K562 (cell line): ENCODE data around the gene ANKRD6. TPM values are rescaled to one million over a fixed set of nuclear protein-coding genes. Genes with fewer than 3 reads are reported as not detected.

Experiments
- ATAC-seq: fragments of 200-7000 bp; cut with Tn5 transposase; 3 replicates; pipeline ENCODE4 v1.9.1; 2020; ENCODE audit warnings: moderate library complexity
- BruUV-seq: library from RNA; stranded (reverse); fragments of 400-500 nt; replicated peaks from 2 replicates; lab custom pipeline; 2021; lab: Mats Ljungman, UMichigan
- CTCF ChIA-PET: fragments of 300-600 bp; formaldehyde crosslinking; extraction: SDS; loops from one replicate; lab custom pipeline; 2021; ENCODE audit warnings: low intra/inter-chr PET ratio; lab: Yijun Ruan, JAX
- POLR2A ChIA-PET: fragments of 300-600, 350-650 bp; sonication (Branson Sonifier 250); formaldehyde crosslinking; extraction: SDS; loops from one replicate; lab custom pipeline; 2021; ENCODE audit warnings: antibody characterized with exemption, inconsistent platforms; lab: Yijun Ruan, JAX
- DNase-seq, 4 experiments: peaks; one replicate each; pipeline versions ENCODE4 v3.0.0 to v3.0.0-alpha.2; 2011 to 2018; ENCODE audit warnings: low spot score in 3 of 4, mixed read lengths in 3 of 4; ENCODE audit errors: extremely low read depth in 1 of 4
- FAIRE-seq: peaks from 2 replicates; lab custom pipeline; 2011; peaks lifted over from hg19 to GRCh38; lab: Jason Lieb, UNC
- H2AFZ ChIP-seq: 2 replicates; pipeline ENCODE4 v1.6.0; 2011; ENCODE audit warnings: low read depth, low read length, control low read depth, inconsistent platforms
- H3K27ac ChIP-seq: fragments of 200-600 bp; 3 replicates; pipeline ENCODE4 v1.8.0; 2011; ENCODE audit warnings: low read depth, mild to moderate bottlenecking, control low read depth, inconsistent platforms, low read length, moderate library complexity, mixed read lengths; ENCODE audit errors: extremely low read depth
- H3K27me3 ChIP-seq, 2 experiments: fragments of 300-600 bp in 1 of 2; 2 replicates in 1 of 2; 3 replicates in 1 of 2; pipeline versions ENCODE4 v1.6.0 to v1.8.0; 2011; ENCODE audit warnings: inconsistent platforms in 2 of 2, low read length in 2 of 2, mild to moderate bottlenecking in 1 of 2, mixed read lengths in 1 of 2, moderate library complexity in 1 of 2; ENCODE audit not compliant: control insufficient read depth in 2 of 2, insufficient read depth in 2 of 2
- H3K36me3 ChIP-seq: fragments of 300-600 bp; 3 replicates; pipeline ENCODE4 v1.8.0; 2011; ENCODE audit warnings: mild to moderate bottlenecking, low read length, inconsistent platforms; ENCODE audit not compliant: control insufficient read depth, insufficient read depth
- H3K4me1 ChIP-seq, 2 experiments: fragments of 200-600 bp in 1 of 2; replicated peaks in 1 of 2; 2 replicates in 1 of 2; 3 replicates in 1 of 2; pipeline versions ENCODE4 v1.5.1 to v1.8.0; 2011; ENCODE audit warnings: inconsistent platforms in 2 of 2, low read length in 2 of 2, mild to moderate bottlenecking in 1 of 2, mixed read lengths in 1 of 2, moderate library complexity in 1 of 2; ENCODE audit not compliant: control insufficient read depth in 2 of 2, insufficient read depth in 2 of 2
- H3K4me2 ChIP-seq: 2 replicates; pipeline ENCODE4 v1.6.1; 2011; ENCODE audit warnings: low read length, control low read depth, inconsistent platforms, mixed read lengths; ENCODE audit not compliant: insufficient read depth
- H3K4me3 ChIP-seq: fragments of 200-600 bp; sonication (generic), shearing (Covaris generic); 2 replicates; pipeline ENCODE4 v1.5.1; 2016; ENCODE audit warnings: control low read depth, inconsistent platforms
- H3K79me2 ChIP-seq: fragments of 200-600 bp; 3 replicates; pipeline ENCODE4 v1.8.0; 2011; ENCODE audit warnings: low read length, inconsistent platforms; ENCODE audit not compliant: control insufficient read depth, insufficient read depth
- H3K9ac ChIP-seq, 2 experiments: 2 replicates each; pipeline versions ENCODE4 v1.6.0 to v1.6.1; 2011; ENCODE audit warnings: low read depth in 2 of 2, low read length in 2 of 2, control low read depth in 1 of 2, inconsistent platforms in 1 of 2, mild to moderate bottlenecking in 1 of 2, mixed read lengths in 1 of 2; ENCODE audit not compliant: insufficient read depth in 1 of 2
- H3K9me1 ChIP-seq: one replicate; pipeline ENCODE4 v1.6.0; 2011; ENCODE audit warnings: inconsistent platforms, mild to moderate bottlenecking, low read length, moderate library complexity; ENCODE audit not compliant: control insufficient read depth, insufficient read depth
- H3K9me3 ChIP-seq: replicated peaks from 2 replicates; pipeline ENCODE4 v1.5.1; 2011; ENCODE audit warnings: low read depth, low read length, inconsistent platforms; ENCODE audit not compliant: control insufficient read depth, insufficient read depth
- H4K20me1 ChIP-seq: replicated peaks from 2 replicates; pipeline ENCODE4 v1.6.1; 2011; ENCODE audit warnings: low read length, inconsistent platforms, mixed read lengths; ENCODE audit not compliant: control insufficient read depth, insufficient read depth
- CCNT2 ChIP-seq: IDR thresholded peaks from 2 replicates; pipeline ENCODE4 v1.6.1; 2011; ENCODE audit warnings: borderline replicate concordance, low read depth, mild to moderate bottlenecking, moderate library complexity, mixed read lengths, low read length; ENCODE audit not compliant: insufficient read length; ENCODE audit errors: extremely low read depth
- DMBX1 ChIP-seq: fragments of 250-450 bp; sonication (Bioruptor Pico); IDR thresholded peaks from 2 replicates; pipeline ENCODE4 v1.8.0; 2022; ENCODE audit warnings: inconsistent platforms, mild to moderate bottlenecking, moderate library complexity, borderline replicate concordance
- GATAD2A ChIP-seq: fragments of 450-650 bp; IDR thresholded peaks from 2 replicates; pipeline ENCODE4 v1.6.1; 2017
- NFXL1 ChIP-seq: fragments of 450-650 bp; formaldehyde crosslinking; IDR thresholded peaks from 2 replicates; pipeline ENCODE4 v1.4.0; 2021; ENCODE audit warnings: mild to moderate bottlenecking
- NR2C1 ChIP-seq, 2 experiments: fragments of 450-650 bp; IDR thresholded peaks; 2 replicates each; pipeline ENCODE4 v1.6.1; 2017; ENCODE audit warnings: mild to moderate bottlenecking in 2 of 2, antibody characterized with exemption in 1 of 2, inconsistent platforms in 1 of 2, missing compliant biosample characterization in 1 of 2, missing genetic modification characterization in 1 of 2
- RHOXF2B ChIP-seq: fragments of 250-450 bp; sonication (Bioruptor Pico); conservative IDR thresholded peaks from 2 replicates; pipeline ENCODE4 v1.5.1; 2021
- SREBF2 ChIP-seq: sonication (generic); formaldehyde crosslinking; IDR thresholded peaks from 2 replicates; pipeline ENCODE4 v1.4.0; 2020; ENCODE audit warnings: mild to moderate bottlenecking, missing genetic modification reagents
- WGBS: fragments of 100-300 bp; shearing (Covaris generic); methylation state at CpG from one replicate; pipeline ENCODE4 v1.1.6; 2016; ENCODE audit warnings: low coverage, mixed read lengths; ENCODE audit not compliant: insufficient coverage; ENCODE audit errors: missing lambda C conversion rate; 5-methylcytosine and 5-hydroxymethylcytosine counted together
- in situ Hi-C: fragments of 300-500 bp; cut with MboI; formaldehyde crosslinking; loops from 4 replicates; pipeline ENCODE4 v1.15.0; 2018; ENCODE audit warnings: inconsistent platforms, mixed read lengths
- intact Hi-C: fragments of 100-400 bp; cut with micrococcal nuclease; formaldehyde crosslinking; loops from 2 replicates; pipeline ENCODE4 v1.14.2; 2022
- polyA plus RNA-seq, 8 experiments: library from polyadenylated mRNA; depleted of rRNA in 4 of 8; stranded (reverse) in 5 of 8; unstranded in 3 of 8; fragments of >200 nt; fragmentation: Nextera tagmentation in 2 of 8; fragmentation: Illumina TruSeq in 1 of 8; extraction: Ambion mirVana in 2 of 8; extraction: Trizol in 1 of 8; gene quantifications; 2 replicates each; pipeline versions ENCODE4 v1.2.1 to v1.2.3, GENCODE V29; 2011 to 2014; ENCODE audit warnings: inconsistent platforms in 1 of 8, missing spikeins in 1 of 8
- total RNA-seq, 7 experiments: library from RNA; depleted of rRNA in 6 of 7; stranded (reverse); fragments of >200 nt in 6 of 7; fragmentation: Illumina TruSeq in 2 of 7; extraction: Trizol in 2 of 7; gene quantifications; 2 replicates each; pipeline versions ENCODE4 v1.2.1 to v1.2.3, GENCODE V29; 2011 to 2021; ENCODE audit warnings: low replicate concordance in 1 of 7
- TF ChIP-seq, protein P1 (sequence below), 2 experiments: fragments of 450-650 bp in 1 of 2; sonication (generic) in 1 of 2; formaldehyde crosslinking in 1 of 2; IDR thresholded peaks; 2 replicates each; pipeline versions ENCODE4 v1.7.1 to v1.9.0; 2016 to 2022; ENCODE audit warnings: inconsistent platforms in 1 of 2, mild to moderate bottlenecking in 1 of 2, missing genetic modification reagents in 1 of 2
- TF ChIP-seq, protein P2 (sequence below): fragments of 250-450 bp; sonication (Bioruptor Pico); IDR thresholded peaks from 2 replicates; pipeline ENCODE4 v1.4.0; 2020; ENCODE audit warnings: borderline replicate concordance

The ANKRD6 gene
- total and polyA plus RNA-seq, 9 of the 15 experiments (the other 6 are each of a cell fraction or from before 2014, with no cell fraction given): 0.04 to 0.22 (median 0.08) TPM; not detected in 4

DNA sequence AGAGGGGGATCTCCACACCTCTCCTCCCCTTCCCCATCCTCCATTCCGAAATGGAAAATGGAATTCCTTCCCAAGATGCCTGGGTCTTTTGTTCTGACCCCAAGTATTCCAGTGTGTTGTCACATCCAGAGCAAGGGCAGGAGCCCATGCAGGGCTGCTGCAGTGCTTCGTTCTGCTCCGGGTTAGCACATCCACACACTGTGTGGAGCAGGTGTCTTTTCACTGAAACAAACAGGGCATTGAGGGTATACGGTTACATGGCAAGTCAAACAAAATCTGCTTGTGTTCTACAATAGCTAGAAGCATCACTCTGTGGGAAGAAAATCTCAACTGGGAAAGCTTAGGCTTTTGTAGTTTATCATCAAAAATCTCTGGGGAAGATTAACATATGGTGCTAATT is 148.7 kb downstream of the ANKRD6 start (continued):
- TF ChIP-seq CCNT2 (no peak), DMBX1 (CRISPR knock-in tag) (no peak)
- TF ChIP-seq, all 486 proteins: peak for 0

DNA sequence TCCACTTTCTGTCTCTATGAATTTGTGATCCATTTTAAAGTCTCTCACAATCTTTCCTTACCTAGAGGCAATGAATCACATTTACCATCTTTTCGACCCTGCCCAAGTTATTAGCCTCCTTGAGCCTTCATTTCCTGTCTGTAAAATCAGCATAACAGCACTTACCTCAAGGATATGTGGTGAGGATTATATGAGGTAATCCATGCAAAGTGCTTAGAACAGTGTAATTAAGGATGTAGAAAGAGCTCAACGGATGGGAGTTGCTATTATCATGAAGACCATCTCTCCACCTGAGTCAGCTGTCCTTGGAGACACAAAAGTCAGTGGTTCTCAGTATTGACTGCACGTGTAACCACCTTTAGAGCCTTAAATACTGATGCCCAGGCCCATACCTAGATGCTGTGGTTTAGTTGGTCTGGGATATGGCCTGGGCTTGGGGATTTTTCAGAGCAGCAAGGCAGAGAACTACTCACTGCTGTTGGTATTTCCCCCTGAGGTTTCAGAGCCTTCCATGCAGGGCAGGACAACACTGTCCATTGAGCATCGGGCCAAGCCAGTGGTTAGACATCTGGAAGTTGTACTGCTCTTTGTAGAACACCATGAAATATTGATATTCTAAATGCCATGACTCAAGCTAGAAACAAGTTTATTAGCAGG is 149.8 kb downstream of the ANKRD6 start:
- H3K27me3 ChIP-seq: peaks cover 12 to 22% of the 10 kb centered on the region in 2 experiments; a peak in 4 of 5 replicates
- H4K20me1 ChIP-seq: no peaks in the 10 kb centered on the region
- ChIA-PET POLR2A (no interaction called here), CTCF (no interaction called here)
- H3K9me1 ChIP-seq: no peaks in the 10 kb centered on the region
- ATAC-seq (no peak), DNase-seq (no peak), FAIRE-seq (no peak)
- no peaks in the 10 kb centered on the region for H3K9me3 ChIP-seq
- intact Hi-C loops: no loop called here
- no peak overlapping the region for H2AFZ ChIP-seq
- no peak overlapping the region for H3K4me2 ChIP-seq
- in situ Hi-C loops: no loop called here
- H3K36me3 ChIP-seq: no peaks in the 10 kb centered on the region
- no peaks in the 10 kb centered on the region for H3K4me1 ChIP-seq
- H3K4me3 ChIP-seq: no peak overlapping the region
- no peak overlapping the region for H3K27ac ChIP-seq
- H3K79me2 ChIP-seq: no peaks in the 10 kb centered on the region
- no peak overlapping the region for H3K9ac ChIP-seq
- no TSS peak for BruUV-seq
- WGBS: 0% methylated on average over 4 of the region's 4 CpGs
- TF ChIP-seq GATAD2A (no peak), NR2C1 (IDR thresholded peaks at IDR 0.05) (no peak), NR2C1 (tag; IDR thresholded peaks at IDR 0.05) (no peak), RHOXF2B (CRISPR knock-in tag) (no peak), SREBF2 (no peak), NFXL1 (CRISPR knock-in tag) (no peak)
- TF ChIP-seq, protein P1, sequence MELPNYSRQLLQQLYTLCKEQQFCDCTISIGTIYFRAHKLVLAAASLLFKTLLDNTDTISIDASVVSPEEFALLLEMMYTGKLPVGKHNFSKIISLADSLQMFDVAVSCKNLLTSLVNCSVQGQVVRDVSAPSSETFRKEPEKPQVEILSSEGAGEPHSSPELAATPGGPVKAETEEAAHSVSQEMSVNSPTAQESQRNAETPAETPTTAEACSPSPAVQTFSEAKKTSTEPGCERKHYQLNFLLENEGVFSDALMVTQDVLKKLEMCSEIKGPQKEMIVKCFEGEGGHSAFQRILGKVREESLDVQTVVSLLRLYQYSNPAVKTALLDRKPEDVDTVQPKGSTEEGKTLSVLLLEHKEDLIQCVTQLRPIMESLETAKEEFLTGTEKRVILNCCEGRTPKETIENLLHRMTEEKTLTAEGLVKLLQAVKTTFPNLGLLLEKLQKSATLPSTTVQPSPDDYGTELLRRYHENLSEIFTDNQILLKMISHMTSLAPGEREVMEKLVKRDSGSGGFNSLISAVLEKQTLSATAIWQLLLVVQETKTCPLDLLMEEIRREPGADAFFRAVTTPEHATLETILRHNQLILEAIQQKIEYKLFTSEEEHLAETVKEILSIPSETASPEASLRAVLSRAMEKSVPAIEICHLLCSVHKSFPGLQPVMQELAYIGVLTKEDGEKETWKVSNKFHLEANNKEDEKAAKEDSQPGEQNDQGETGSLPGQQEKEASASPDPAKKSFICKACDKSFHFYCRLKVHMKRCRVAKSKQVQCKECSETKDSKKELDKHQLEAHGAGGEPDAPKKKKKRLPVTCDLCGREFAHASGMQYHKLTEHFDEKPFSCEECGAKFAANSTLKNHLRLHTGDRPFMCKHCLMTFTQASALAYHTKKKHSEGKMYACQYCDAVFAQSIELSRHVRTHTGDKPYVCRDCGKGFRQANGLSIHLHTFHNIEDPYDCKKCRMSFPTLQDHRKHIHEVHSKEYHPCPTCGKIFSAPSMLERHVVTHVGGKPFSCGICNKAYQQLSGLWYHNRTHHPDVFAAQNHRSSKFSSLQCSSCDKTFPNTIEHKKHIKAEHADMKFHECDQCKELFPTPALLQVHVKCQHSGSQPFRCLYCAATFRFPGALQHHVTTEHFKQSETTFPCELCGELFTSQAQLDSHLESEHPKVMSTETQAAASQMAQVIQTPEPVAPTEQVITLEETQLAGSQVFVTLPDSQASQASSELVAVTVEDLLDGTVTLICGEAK (IDR thresholded peaks at IDR 0.05): no peak
- TF ChIP-seq, protein P1 (CRISPR knock-in tag; IDR thresholded peaks at IDR 0.05): no peak
- TF ChIP-seq, protein P2, sequence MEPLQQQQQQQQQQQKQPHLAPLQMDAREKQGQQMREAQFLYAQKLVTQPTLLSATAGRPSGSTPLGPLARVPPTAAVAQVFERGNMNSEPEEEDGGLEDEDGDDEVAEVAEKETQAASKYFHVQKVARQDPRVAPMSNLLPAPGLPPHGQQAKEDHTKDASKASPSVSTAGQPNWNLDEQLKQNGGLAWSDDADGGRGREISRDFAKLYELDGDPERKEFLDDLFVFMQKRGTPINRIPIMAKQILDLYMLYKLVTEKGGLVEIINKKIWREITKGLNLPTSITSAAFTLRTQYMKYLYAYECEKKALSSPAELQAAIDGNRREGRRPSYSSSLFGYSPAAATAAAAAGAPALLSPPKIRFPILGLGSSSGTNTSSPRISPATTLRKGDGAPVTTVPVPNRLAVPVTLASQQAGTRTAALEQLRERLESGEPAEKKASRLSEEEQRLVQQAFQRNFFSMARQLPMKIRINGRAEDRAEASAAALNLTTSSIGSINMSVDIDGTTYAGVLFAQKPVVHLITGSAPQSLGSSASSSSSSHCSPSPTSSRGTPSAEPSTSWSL (CRISPR knock-in tag): no peak
